ENCODE data around the gene TACR2.
"Not testable (repeated sequence)": the region's sequence is repeated elsewhere in the genome, so short reads cannot be mapped to it uniquely, and the experiment has no call there.

TACR2 gene

DNA sequence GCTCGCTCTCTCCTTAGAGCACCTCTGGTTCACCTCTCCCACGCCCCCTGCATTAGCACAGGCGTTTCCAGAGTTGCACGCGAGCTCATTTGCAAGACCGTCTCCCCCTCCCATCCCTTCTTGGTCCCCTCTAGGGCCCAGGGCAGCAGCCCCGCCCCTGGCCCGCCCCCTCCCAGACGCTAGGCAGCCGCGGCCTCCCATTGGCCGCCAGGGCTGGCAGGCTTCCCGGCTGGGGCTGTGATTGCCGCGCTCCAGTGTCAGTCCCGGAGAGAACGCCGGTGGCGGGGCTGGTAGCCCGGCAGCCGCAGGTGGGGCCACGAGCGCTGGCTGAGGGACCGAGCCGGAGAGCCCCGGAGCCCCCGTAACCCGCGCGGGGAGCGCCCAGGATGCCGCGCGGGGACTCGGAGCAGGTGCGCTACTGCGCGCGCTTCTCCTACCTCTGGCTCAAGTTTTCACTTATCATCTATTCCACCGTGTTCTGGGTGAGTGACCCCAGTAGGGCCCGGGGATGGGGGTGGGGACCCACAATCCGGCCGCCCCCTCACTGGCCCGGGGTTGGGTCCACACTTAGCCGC lies 34.6 kb upstream of the TACR2 start, which contains the start of gene TSPAN15:
TSPAN15 (plus strand) TSS at position 257 of the 575 bp plus-strand sequence; CDS start at position 387, 130 bp downstream.
- DNase-seq (ENCODE audit: low read depth in 4 of 4, low spot score in 1 of 4): peak; percentile 32 to 78 (median 62)

GRCh38 chr10:69450395-69450794 lies 33.7 kb upstream of the TACR2 start:
- DNase-seq (ENCODE audit: low read depth in 4 of 4, low spot score in 1 of 4): not testable (repeated sequence)

DNA sequence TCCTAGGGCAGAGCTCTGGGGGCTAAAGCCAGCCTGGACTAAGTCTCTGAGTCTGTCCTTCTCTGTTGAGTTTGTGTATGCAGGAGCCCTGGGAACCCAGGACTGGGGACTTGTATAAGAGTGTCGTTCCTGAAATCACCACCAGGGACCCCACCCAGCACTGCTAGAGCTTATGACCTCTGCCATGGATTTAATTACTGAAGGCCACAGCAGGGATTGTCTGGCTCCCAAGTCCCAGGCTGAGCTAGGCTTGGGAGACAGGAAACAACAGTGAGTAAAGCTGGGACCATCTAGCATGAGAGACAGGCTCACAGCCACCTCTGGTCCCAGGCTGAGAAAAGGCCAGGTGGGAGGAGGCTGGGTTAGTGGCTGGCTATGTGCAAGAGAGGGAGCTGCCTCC lies 33.1 kb upstream of the TACR2 start:
- DNase-seq (ENCODE audit: low read depth in 4 of 4, low spot score in 1 of 4): no peak

GRCh38 chr10:69446650-69447151 lies 30.0 kb upstream of the TACR2 start:
- DNase-seq (ENCODE audit: low read depth in 4 of 4, low spot score in 1 of 4): no peak

DNA sequence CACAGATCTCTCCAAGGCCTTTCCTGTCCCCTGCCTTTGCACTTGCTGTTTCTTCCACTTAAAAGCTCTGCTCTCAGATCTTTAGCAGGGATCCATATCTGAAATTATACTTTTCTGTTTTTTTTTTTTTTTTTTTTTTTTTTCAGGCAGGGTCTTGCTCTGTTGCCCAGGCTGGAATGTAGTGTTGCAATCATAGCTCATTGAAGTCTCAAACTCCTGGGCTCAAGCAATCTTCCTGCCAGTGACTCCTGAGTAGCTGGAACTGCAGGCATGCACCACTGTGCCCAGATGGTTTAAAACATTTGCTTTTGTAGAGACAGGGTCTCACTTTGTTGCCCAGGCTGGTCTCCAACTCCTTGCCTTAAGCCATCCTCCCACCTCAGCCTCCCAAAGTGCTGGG lies 29.5 kb upstream of the TACR2 start:
- no peak for DNase-seq (ENCODE audit: low read depth in 4 of 4, low spot score in 1 of 4)

- DNase-seq (ENCODE audit: low read depth in 4 of 4, low spot score in 1 of 4): no peak
Measured at GRCh38 chr10:69445041-69445440, 28.3 kb upstream of the TACR2 start.

GRCh38 chr10:69443354-69443753 lies 26.6 kb upstream of the TACR2 start:
- no peak for DNase-seq (ENCODE audit: low read depth in 4 of 4, low spot score in 1 of 4)

- no peak for DNase-seq (ENCODE audit: low read depth in 4 of 4, low spot score in 1 of 4)
Measured at GRCh38 chr10:69439813-69440506, 23.2 kb upstream of the TACR2 start.

DNA sequence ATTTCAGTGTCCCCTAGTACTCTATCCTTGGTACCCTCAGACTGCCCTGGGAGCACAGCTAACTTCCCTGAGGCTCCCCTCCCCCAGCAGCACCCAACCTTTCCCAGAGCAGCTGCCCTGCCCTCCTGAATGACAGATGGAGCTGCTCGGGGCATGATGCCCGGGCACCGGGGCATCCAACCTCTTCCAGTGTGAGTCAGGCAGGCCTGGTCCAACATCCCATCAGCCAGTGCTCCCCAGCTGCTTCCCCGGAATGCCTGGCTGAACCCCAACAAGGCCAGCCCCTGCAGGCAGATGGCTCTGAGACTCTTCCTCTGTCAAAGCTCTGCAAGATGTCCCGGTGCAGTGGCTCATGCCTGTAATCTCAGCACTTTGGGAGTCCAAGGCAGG lies 22.6 kb upstream of the TACR2 start:
- no peak for DNase-seq (ENCODE audit: low read depth in 4 of 4, low spot score in 1 of 4)

- no peak for DNase-seq (ENCODE audit: low read depth in 4 of 4, low spot score in 1 of 4)
Measured at GRCh38 chr10:69438536-69439349, 22.0 kb upstream of the TACR2 start.

DNA sequence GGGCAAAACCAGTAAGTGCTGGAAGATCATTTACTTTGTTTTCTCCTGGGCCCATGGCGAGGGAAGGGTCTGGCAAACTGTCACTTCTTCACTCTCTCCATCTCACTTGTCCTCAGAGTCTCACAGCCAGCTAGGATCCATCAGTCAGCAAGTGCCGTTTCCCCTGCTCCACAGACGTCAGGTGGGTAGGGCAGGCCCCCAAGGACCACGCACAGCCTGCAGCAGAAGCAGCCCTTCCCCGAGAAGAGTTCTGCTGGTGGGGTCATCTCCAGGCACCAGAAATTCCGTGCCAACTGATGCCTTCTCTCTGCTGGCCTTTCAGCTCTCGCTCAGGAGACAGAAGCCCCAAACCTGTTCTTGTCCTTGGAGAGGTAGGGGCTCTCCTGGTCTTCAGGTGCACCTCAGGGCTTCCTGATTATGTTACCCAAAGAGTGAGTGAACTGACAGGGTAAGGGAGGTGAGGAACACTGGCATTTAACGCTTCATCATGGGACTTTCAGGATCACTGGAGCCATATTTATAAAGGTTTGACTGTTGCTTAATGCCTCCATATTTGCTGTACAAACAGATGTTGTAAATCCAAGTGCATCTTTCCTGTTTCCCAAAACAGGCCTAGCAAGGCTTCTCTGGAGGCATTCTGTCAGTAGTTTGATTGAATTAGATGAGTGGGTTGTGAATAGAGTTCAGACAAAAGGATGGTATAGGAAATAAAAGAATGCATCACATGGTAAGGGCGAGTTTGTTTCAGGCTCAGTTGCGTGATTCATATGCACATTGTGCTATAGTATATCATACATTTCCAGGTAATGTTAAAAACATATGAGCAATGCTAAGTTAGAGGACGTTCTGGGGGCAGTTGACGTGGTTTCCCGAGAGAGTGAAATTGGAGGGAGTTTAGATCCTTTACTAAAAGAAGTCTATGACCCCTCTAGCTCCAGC lies 20.9 kb upstream of the TACR2 start:
- DNase-seq (ENCODE audit: low read depth in 4 of 4, low spot score in 1 of 4): no peak

DNA sequence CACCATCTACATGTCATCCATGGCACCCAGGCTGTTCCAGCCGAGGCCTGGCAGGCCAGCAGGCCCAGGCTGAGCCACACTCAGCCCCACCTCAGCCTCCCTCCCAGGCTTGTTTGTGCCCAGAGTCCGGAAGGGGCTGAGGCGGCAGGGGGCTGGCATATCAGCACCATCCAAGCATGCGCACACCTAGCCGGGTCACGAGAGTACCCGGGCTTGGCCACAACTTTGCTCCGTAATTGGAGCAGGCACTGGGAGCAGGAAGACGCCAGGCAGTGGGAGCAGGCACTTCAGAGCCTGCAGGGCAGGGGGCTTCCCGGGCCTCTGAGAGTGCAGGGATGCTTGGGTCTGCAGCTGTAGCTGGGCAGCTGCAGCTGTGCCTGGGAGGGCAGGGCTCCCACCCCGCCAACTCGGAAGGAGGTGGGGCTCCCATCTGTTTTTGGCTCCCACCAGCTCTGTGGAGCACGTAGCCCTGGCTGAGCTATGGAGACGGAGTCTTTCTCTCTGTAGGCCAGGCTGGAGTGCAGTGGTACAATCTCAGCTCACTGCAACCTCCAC lies 19.3 kb upstream of the TACR2 start:
- no peak for DNase-seq (ENCODE audit: low read depth in 4 of 4, low spot score in 1 of 4)

- no peak for DNase-seq (ENCODE audit: low read depth in 4 of 4, low spot score in 1 of 4)
Measured at GRCh38 chr10:69434926-69435325, 18.2 kb upstream of the TACR2 start.

DNA sequence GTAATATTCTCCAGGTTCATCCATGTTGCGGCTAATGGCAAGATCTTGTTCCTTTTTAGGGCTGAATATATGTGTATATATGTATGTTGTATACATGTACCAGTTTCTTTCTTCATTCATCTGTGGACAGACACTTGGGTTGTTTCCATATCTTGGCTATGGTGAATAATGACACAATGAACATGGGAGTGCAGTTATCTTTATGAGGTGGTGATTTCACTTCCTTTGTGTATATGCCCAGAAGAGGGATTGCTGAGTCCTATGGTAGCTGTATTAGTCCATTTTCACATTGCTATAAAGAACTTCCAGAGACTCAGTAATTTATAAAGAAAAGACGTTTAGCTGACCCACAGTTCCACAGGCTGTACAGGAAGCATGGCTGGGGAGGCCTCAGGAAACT lies 17.5 kb upstream of the TACR2 start:
- no peak for DNase-seq (ENCODE audit: low read depth in 4 of 4, low spot score in 1 of 4)

DNA sequence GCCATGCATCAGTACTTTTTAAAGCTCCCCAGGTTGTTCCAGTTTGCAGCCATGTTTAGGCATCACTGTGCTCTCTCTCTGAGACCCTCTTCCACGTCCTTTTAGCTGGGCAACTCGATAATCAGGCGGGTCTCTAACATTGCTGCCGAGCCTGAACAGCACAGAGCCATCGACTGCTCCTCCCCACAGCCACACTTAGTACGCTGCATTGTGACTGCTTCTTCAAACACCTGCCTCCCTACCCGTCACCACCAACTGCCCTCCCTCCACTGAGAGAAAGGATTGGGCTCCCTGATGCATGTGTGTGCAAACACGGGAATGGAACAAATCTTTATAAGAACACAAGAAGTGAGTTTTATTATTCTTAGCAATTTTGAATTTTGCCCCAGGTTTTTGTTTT lies 11.4 kb upstream of the TACR2 start:
- DNase-seq (ENCODE audit: low read depth in 4 of 4, low spot score in 1 of 4): no peak

GRCh38 chr10:69426376-69426727 lies 9.6 kb upstream of the TACR2 start:
- DNase-seq (ENCODE audit: low read depth in 4 of 4, low spot score in 1 of 4): no peak

GRCh38 chr10:69425511-69426298 lies 9.0 kb upstream of the TACR2 start:
- DNase-seq (ENCODE audit: low read depth in 4 of 4, low spot score in 1 of 4): no peak

- no peak for DNase-seq (ENCODE audit: low read depth in 4 of 4, low spot score in 1 of 4)
Measured at GRCh38 chr10:69425041-69425440, 8.3 kb upstream of the TACR2 start.

DNA sequence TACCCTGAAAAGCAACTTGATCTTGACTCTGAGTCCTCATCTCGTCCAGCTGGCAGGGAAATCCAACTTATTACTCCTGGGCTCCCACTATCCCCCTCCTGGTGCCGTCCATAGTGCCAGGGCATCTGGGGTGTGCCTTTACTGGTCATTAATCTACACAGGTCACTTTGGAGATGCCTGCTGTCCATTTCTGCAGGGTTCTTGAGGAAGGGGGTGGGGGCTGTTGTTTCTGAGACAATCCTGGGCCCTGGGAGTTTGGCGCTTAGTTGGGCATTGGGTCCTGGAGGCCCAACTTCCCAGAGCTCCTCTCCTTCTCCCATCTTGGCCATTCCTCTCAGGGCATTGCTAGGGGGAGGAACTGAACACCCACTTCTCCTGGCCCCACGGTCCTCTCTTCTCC lies 6.0 kb upstream of the TACR2 start:
- no peak for DNase-seq (ENCODE audit: low read depth in 4 of 4, low spot score in 1 of 4)

Measured in stimulated activated CD4-positive, alpha-beta T cell treated with anti-CD3 and anti-CD28 coated beads, Interleukin-1b, Interleukin-23, amount 100 ng/mL, for 24 hours (primary cell).